Measurements from ENCODE around the gene HHIPL1. TPM values are rescaled to one million over a fixed set of nuclear protein-coding genes. Genes with fewer than 3 reads are reported as not detected.

Gene HHIPL1
- total and polyA plus RNA-seq, 2 of the 8 experiments (the other 6 are each of a cell fraction or from before 2014, with no cell fraction given): 1.5 to 2.6 TPM

GRCh38 chr14:99722741-99723140 is 77.8 kb downstream of the HHIPL1 start:
- no peak overlapping the region for H3K18ac ChIP-seq (ENCODE audit: extremely low read depth, low read length)
- no peak for TF ChIP-seq SP4 (IDR thresholded peaks at IDR 0.05; ENCODE audit: low read length)
- no peak for TF ChIP-seq TAF1 (IDR thresholded peaks at IDR 0.05; ENCODE audit: low read depth, low read length)
- no peak for TF ChIP-seq CEBPB (IDR thresholded peaks at IDR 0.05; ENCODE audit: low read depth, low read length)
- no peak for TF ChIP-seq TAF7 (optimal IDR thresholded peaks at IDR 0.05; ENCODE audit: borderline replicate concordance, low read depth, low read length)
- TF ChIP-seq GTF2F1 (IDR thresholded peaks at IDR 0.05; ENCODE audit: borderline replicate concordance, low read depth, low read length): no peak
- TF ChIP-seq EZH2 (IDR thresholded peaks at IDR 0.05; ENCODE audit: low read depth, low read length, severe bottlenecking): no peak
- TF ChIP-seq CTBP2 (IDR thresholded peaks at IDR 0.05; ENCODE audit: borderline replicate concordance, insufficient read depth, insufficient read length, low read length): no peak
- TF ChIP-seq TCF12 (IDR thresholded peaks at IDR 0.05; ENCODE audit: low read depth, low read length): no peak
- no peak for TF ChIP-seq ATF2 (IDR thresholded peaks at IDR 0.05; ENCODE audit: low read length)
- no peak for TF ChIP-seq SP1 (IDR thresholded peaks at IDR 0.05; ENCODE audit: low read depth, low read length)
- TF ChIP-seq EGR1 (IDR thresholded peaks at IDR 0.05; ENCODE audit: borderline replicate concordance, low read depth, low read length): no peak
- TF ChIP-seq KDM4A (IDR thresholded peaks at IDR 0.05; ENCODE audit: low read depth, low read length, severe bottlenecking): no peak
- TF ChIP-seq CHD2 (IDR thresholded peaks at IDR 0.05; ENCODE audit: low read length): no peak
- no peak for TF ChIP-seq ZNF274 (IDR thresholded peaks at IDR 0.05; ENCODE audit: borderline replicate concordance, extremely low read depth, low read length)

More at GRCh38 chr14:99722741-99723140, 77.8 kb downstream of the HHIPL1 start:
- Histone ChIP-seq H3K9ac (replicated peaks in 1 of 4; ENCODE audit: extremely low read depth in 1 of 4, low read depth in 3 of 4, low read length in 3 of 4) (no peak overlapping the region), H3K4ac (replicated peaks; ENCODE audit: insufficient read length, low read depth, low read length) (no peak overlapping the region), H3K79me1 (ENCODE audit: low read depth, low read length) (no peaks in the 10 kb centered on the region), H4K5ac (ENCODE audit: insufficient read length, low read depth, low read length) (no peak overlapping the region), H2BK20ac (ENCODE audit: low read length) (no peak overlapping the region), H2BK12ac (ENCODE audit: low read depth, low read length) (no peak overlapping the region), H3K14ac (ENCODE audit: insufficient read length) (no peak overlapping the region), H2AK5ac (ENCODE audit: low read depth, low read length) (no peak overlapping the region), H3K4me3 (ENCODE audit: extremely low read depth in 1 of 4, insufficient read depth in 2 of 4, low read depth in 3 of 4, low read length in 4 of 4) (no peak overlapping the region), H3K4me1 (replicated peaks in 1 of 4; ENCODE audit: control insufficient read depth in 3 of 4, insufficient read depth in 4 of 4, low read length in 3 of 4) (peaks cover 0 to 8% (median under 1%) of the 10 kb centered on the region in 4 experiments; a peak in 2 of 7 replicates), H3K23ac (ENCODE audit: insufficient read length) (no peak overlapping the region), H4K91ac (replicated peaks; ENCODE audit: insufficient read length, low read length) (no peak overlapping the region), H3K27ac (ENCODE audit: low read depth, low read length) (no peak overlapping the region), H4K20me1 (replicated peaks in 1 of 2; ENCODE audit: control insufficient read depth in 1 of 2, insufficient read depth in 2 of 2, low read length in 2 of 2) (peaks cover 0 to 1% of the 10 kb centered on the region in 2 experiments), H4K8ac (ENCODE audit: extremely low read depth, insufficient read depth, low read length) (no peak overlapping the region), H3K79me2 (ENCODE audit: control insufficient read depth in 1 of 2, insufficient read depth in 2 of 2, low read length in 2 of 2) (no peaks in the 10 kb centered on the region), H3K27me3 (replicated peaks in 1 of 4; ENCODE audit: control insufficient read depth in 3 of 4, extremely low read depth in 1 of 4, insufficient read depth in 3 of 4, low read length in 3 of 4) (no peaks in the 10 kb centered on the region), H3K23me2 (ENCODE audit: low read depth, low read length) (no peaks in the 10 kb centered on the region), H2AFZ (ENCODE audit: low read length) (no peak overlapping the region), H2BK120ac (replicated peaks; ENCODE audit: low read depth, low read length) (no peak overlapping the region), H3K56ac (replicated peaks; ENCODE audit: insufficient read length, low read depth, low read length) (no peak overlapping the region), H3K9me3 (ENCODE audit: insufficient read depth in 2 of 2, low read depth in 1 of 2, low read length in 1 of 2) (no peaks in the 10 kb centered on the region), H3K4me2 (ENCODE audit: insufficient read depth in 1 of 2, low read depth in 2 of 2, low read length in 2 of 2) (no peak overlapping the region), H3K36me3 (ENCODE audit: control insufficient read depth in 2 of 4, insufficient read depth in 4 of 4, low read length in 3 of 4) (no peaks in the 10 kb centered on the region), H2BK5ac (ENCODE audit: low read depth, low read length) (no peak overlapping the region), H2BK15ac (ENCODE audit: low read length) (no peak overlapping the region)
- WGBS, 2 experiments (ENCODE audit: extremely low coverage in 1 of 2, insufficient coverage in 1 of 2, insufficient read length in 1 of 2, insufficient replicate concordance in 2 of 2, low coverage in 1 of 2, low lambda C conversion rate in 2 of 2, missing lambda C conversion rate in 1 of 2): 82% methylated on average over 9 of the region's 9 CpGs; no CpG with 5 or more reads in 1 of the 2 experiments
- POLR2A ChIA-PET (ENCODE audit: partially characterized antibody): no interaction called here
- CTCF ChIA-PET (ENCODE audit: partially characterized antibody): interaction anchor here (1.2 kb wide), 1 partner anchor 35 kb away, joined by 3 read pairs; no protein-coding TSS in a partner anchor
- DNase-seq (ENCODE audit: low read depth in 1 of 2, low spot score in 2 of 2) (peak in 1 of 2 experiments; percentile 37), FAIRE-seq (no peak)

Data from H1 (cell line).